GM12874 (cell line): ENCODE results near the gene CYSLTR1.

Experiments used
- CTCF ChIP-seq: IDR thresholded peaks from 2 replicates; pipeline ENCODE4 v1.5.1; 2011; ENCODE audit warnings: low read depth, mild to moderate bottlenecking, control low read depth, low read length, moderate library complexity; ENCODE audit not compliant: insufficient read depth

CYSLTR1 gene

GRCh38 chrX:78330540-78330939 lies 3.1 kb upstream of the CYSLTR1 start:
- TF ChIP-seq CTCF = no peak

GRCh38 chrX:78330068-78330467 lies 2.7 kb upstream of the CYSLTR1 start:
- no peak for TF ChIP-seq CTCF

GRCh38 chrX:78329486-78329885 lies 2.1 kb upstream of the CYSLTR1 start:
- no peak for TF ChIP-seq CTCF

- no peak for TF ChIP-seq CTCF
These were observed 1.0 kb downstream of the CYSLTR1 start for GRCh38 chrX:78326401-78326800.

GRCh38 chrX:78322863-78323262 lies 4.5 kb downstream of the CYSLTR1 start:
- TF ChIP-seq CTCF = no peak

GRCh38 chrX:78321809-78322208 lies 5.6 kb downstream of the CYSLTR1 start:
- TF ChIP-seq CTCF = no peak

- TF ChIP-seq CTCF = no peak
These were observed 11.1 kb downstream of the CYSLTR1 start for GRCh38 chrX:78316265-78316664.

- TF ChIP-seq CTCF = no peak
These were observed 11.7 kb downstream of the CYSLTR1 start for GRCh38 chrX:78315745-78316144.
